K562 (cell line): ENCODE results near the gene SESN2. TPM values are rescaled to one million over a fixed set of nuclear protein-coding genes. Genes with fewer than 3 reads are reported as not detected.

ENCODE experiments used
- BMI1 ChIP-seq: fragments of 150-350 bp; IDR thresholded peaks from 2 replicates; pipeline ENCODE4 v1.6.1; 2014; ENCODE audit warnings: low read length
- BRD9 ChIP-seq: fragments of 450-650 bp; IDR thresholded peaks from 2 replicates; pipeline ENCODE4 v1.6.1; 2018; ENCODE audit warnings: low read depth; ENCODE audit not compliant: partially characterized antibody
- ELK3 ChIP-seq: fragments of 450-650 bp; formaldehyde crosslinking; IDR thresholded peaks from 2 replicates; pipeline ENCODE4 v1.4.0; 2020; ENCODE audit warnings: mild to moderate bottlenecking
- HDGF ChIP-seq: fragments of 450-650 bp; IDR thresholded peaks from 2 replicates; pipeline ENCODE4 v1.6.1; 2016
- HEY1 ChIP-seq: fragments of 250-450 bp; sonication (Bioruptor Pico); IDR thresholded peaks from 2 replicates; pipeline ENCODE4 v1.5.0; 2020; ENCODE audit warnings: mild to moderate bottlenecking, moderate library complexity, borderline replicate concordance
- HIVEP1 ChIP-seq: fragments of 250-450 bp; sonication (Bioruptor Pico); IDR thresholded peaks from 2 replicates; pipeline ENCODE4 v1.4.0; 2020; ENCODE audit warnings: mild to moderate bottlenecking
- IFI16 ChIP-seq: fragments of 250-450 bp; sonication (Bioruptor Pico); IDR thresholded peaks from 2 replicates; pipeline ENCODE4 v2.1.2; 2022; ENCODE audit warnings: mild to moderate bottlenecking, inconsistent platforms
- MAX ChIP-seq: sonication (generic); formaldehyde crosslinking; IDR thresholded peaks from 2 replicates; pipeline ENCODE4 v1.9.0; 2022; ENCODE audit warnings: mild to moderate bottlenecking, missing genetic modification reagents
- PTBP1 ChIP-seq: fragments of 200-400 bp; formaldehyde crosslinking; IDR thresholded peaks from 2 replicates; pipeline ENCODE4 v1.6.1; 2017; ENCODE audit warnings: low read depth, low read length
- SRSF3 ChIP-seq: fragments of 200-400 bp; formaldehyde crosslinking; IDR thresholded peaks from 2 replicates; pipeline ENCODE4 v1.6.1; 2016; ENCODE audit warnings: mild to moderate bottlenecking, low read length, moderate library complexity; ENCODE audit not compliant: insufficient read depth
- ZBTB40 ChIP-seq, 2 experiments: fragments of 450-650 bp in 1 of 2; sonication (generic) in 1 of 2; formaldehyde crosslinking in 1 of 2; IDR thresholded peaks; 2 replicates each; pipeline versions ENCODE4 v1.7.1 to v1.9.0; 2016 to 2022; ENCODE audit warnings: inconsistent platforms in 1 of 2, mild to moderate bottlenecking in 1 of 2, missing genetic modification reagents in 1 of 2
- ZNF133 ChIP-seq: fragments of 250-450 bp; sonication (Bioruptor Pico); IDR thresholded peaks from 2 replicates; pipeline ENCODE4 v1.4.0; 2020; ENCODE audit warnings: mild to moderate bottlenecking
- ZNF282 ChIP-seq: sonication (generic); formaldehyde crosslinking; IDR thresholded peaks from 2 replicates; pipeline ENCODE4 v1.8.1; 2023; ENCODE audit warnings: missing genetic modification reagents
- ZNF717 ChIP-seq: fragments of 250-450 bp; sonication (Bioruptor Pico); IDR thresholded peaks from 2 replicates; pipeline ENCODE4 v1.5.0; 2021
- polyA plus RNA-seq, 8 experiments: library from polyadenylated mRNA; depleted of rRNA in 4 of 8; stranded (reverse) in 5 of 8; unstranded in 3 of 8; fragments of >200 nt; fragmentation: Nextera tagmentation in 2 of 8; fragmentation: Illumina TruSeq in 1 of 8; extraction: Ambion mirVana in 2 of 8; extraction: Trizol in 1 of 8; gene quantifications; 2 replicates each; pipeline versions ENCODE4 v1.2.1 to v1.2.3, GENCODE V29; 2011 to 2014; ENCODE audit warnings: inconsistent platforms in 1 of 8, missing spikeins in 1 of 8
- total RNA-seq, 7 experiments: library from RNA; depleted of rRNA in 6 of 7; stranded (reverse); fragments of >200 nt in 6 of 7; fragmentation: Illumina TruSeq in 2 of 7; extraction: Trizol in 2 of 7; gene quantifications; 2 replicates each; pipeline versions ENCODE4 v1.2.1 to v1.2.3, GENCODE V29; 2011 to 2021; ENCODE audit warnings: low replicate concordance in 1 of 7

The SESN2 gene
- total and polyA plus RNA-seq, 9 of the 15 experiments (the other 6 are each of a cell fraction or from before 2014, with no cell fraction given), result 3.7 to 71.3 (median 16.8) TPM

- peak; percentile 57; the same call in 1 of the 2 replicates for TF ChIP-seq ZBTB40 (IDR thresholded peaks at IDR 0.05)
- no peak for TF ChIP-seq ZBTB40 (CRISPR knock-in tag; IDR thresholded peaks at IDR 0.05)
- 0 out of 2 replicates have a peak, but pooled peaks have one; percentile 59 for TF ChIP-seq ELK3 (CRISPR knock-in tag)
- peak; percentile 45 for TF ChIP-seq MAX (CRISPR knock-in tag)
- TF ChIP-seq HDGF, result peak; percentile 88; the same call in 1 of the 2 replicates
- no peak for TF ChIP-seq BMI1
- no peak for TF ChIP-seq SRSF3
- TF ChIP-seq ZNF717 (CRISPR knock-in tag), result 0 out of 2 replicates have a peak, but pooled peaks have one; percentile 29
- TF ChIP-seq IFI16 (CRISPR knock-in tag), result no peak
- no peak for TF ChIP-seq PTBP1
- peak; percentile 64; the same call in 1 of the 2 replicates for TF ChIP-seq HEY1
- no peak; the same call in 1 of the 2 replicates for TF ChIP-seq ZNF133
- TF ChIP-seq BRD9, result peak; percentile 67
- peak; percentile 62; the same call in 1 of the 2 replicates for TF ChIP-seq HIVEP1 (CRISPR knock-in tag)
- TF ChIP-seq ZNF282 (CRISPR knock-in tag), result no peak
Observed at GRCh38 chr1:28258628-28259251, 578 bp upstream of the SESN2 start (continued).
